Peyer's patch (tissue), 4 donors: ENCODE data around the gene FARS2.

Experiments used
- POLR2A ChIP-seq, 2 donors: fragments of 450-650 bp; IDR thresholded peaks; one replicate each; pipeline ENCODE4 v1.5.1; 2017; ENCODE audit warnings: antibody characterized with exemption in 2 of 2, mild to moderate bottlenecking in 2 of 2, moderate library complexity in 2 of 2
- TF ChIP-seq, protein P1 (sequence below), 6 experiments: fragments of 450-650 bp in 4 of 6; fragments of 200-600 bp in 2 of 6; sonication (generic) in 1 of 6; IDR thresholded peaks; one replicate each; pipeline ENCODE4 v1.5.1; 2017 to 2019; ENCODE audit warnings: antibody characterized with exemption in 6 of 6, mild to moderate bottlenecking in 3 of 6, moderate library complexity in 1 of 6

- TF ChIP-seq, protein P1, sequence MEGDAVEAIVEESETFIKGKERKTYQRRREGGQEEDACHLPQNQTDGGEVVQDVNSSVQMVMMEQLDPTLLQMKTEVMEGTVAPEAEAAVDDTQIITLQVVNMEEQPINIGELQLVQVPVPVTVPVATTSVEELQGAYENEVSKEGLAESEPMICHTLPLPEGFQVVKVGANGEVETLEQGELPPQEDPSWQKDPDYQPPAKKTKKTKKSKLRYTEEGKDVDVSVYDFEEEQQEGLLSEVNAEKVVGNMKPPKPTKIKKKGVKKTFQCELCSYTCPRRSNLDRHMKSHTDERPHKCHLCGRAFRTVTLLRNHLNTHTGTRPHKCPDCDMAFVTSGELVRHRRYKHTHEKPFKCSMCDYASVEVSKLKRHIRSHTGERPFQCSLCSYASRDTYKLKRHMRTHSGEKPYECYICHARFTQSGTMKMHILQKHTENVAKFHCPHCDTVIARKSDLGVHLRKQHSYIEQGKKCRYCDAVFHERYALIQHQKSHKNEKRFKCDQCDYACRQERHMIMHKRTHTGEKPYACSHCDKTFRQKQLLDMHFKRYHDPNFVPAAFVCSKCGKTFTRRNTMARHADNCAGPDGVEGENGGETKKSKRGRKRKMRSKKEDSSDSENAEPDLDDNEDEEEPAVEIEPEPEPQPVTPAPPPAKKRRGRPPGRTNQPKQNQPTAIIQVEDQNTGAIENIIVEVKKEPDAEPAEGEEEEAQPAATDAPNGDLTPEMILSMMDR (IDR thresholded peaks at IDR 0.05): no peak
- TF ChIP-seq POLR2A (IDR thresholded peaks at IDR 0.05): no peak
These were observed 391.3 kb downstream of the FARS2 start for GRCh38 chr6:5652406-5653137.
